Measurements from ENCODE around the gene OR4C16.

OR4C16 gene, protein sequence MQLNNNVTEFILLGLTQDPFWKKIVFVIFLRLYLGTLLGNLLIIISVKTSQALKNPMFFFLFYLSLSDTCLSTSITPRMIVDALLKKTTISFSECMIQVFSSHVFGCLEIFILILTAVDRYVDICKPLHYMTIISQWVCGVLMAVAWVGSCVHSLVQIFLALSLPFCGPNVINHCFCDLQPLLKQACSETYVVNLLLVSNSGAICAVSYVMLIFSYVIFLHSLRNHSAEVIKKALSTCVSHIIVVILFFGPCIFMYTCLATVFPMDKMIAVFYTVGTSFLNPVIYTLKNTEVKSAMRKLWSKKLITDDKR

GRCh38 chr11:55571828-55572227 is at the start of gene OR4C16:
TSS of gene OR4C16 (plus strand) at chr11:55572128. CDS start at chr11:55572128, 0 bp downstream.
- no peak for DNase-seq (ENCODE audit: low read depth)

DNA sequence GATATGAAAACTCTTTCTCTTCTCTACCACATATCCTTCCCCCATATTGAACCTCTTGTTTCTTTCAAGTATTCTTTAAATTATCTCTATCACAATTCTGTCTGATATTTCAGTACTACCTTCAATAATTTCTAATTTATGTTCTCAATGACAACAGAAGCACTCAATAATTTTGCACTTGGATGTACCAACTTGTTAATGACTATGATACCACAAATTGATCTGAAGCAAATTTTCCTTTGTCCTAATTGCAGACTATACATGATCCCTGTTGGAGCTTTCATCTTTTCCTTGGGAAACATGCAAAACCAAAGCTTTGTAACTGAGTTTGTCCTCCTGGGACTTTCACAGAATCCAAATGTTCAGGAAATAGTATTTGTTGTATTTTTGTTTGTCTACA is 17.8 kb upstream of the OR4C16 start, which contains the start of gene OR4C15:
Gene OR4C15 (plus strand): TSS at position 301 of the 400 bp plus-strand sequence. CDS start 0 bp downstream, at position 301.
- DNase-seq (ENCODE audit: low read depth), result no peak

- DNase-seq (ENCODE audit: low read depth), result no peak
Measured at GRCh38 chr11:55572548-55572947, 620 bp downstream of the OR4C16 start.

GRCh38 chr11:55607545-55607944 is 35.6 kb downstream of the OR4C16 start, which contains the start of gene OR4C11:
TSS of gene OR4C11 (minus strand) at chr11:55607645. CDS start at chr11:55604373, 3,272 bp downstream.
- DNase-seq (ENCODE audit: low read depth), result no peak

Measured in HS-5 (cell line).